IMR-90 (cell line): ENCODE results near the gene RXFP4. TPM values are rescaled to one million over a fixed set of nuclear protein-coding genes. Genes with fewer than 3 reads are reported as not detected.

Experiments
- ATAC-seq: fragments of 200-7000 bp; cut with Tn5 transposase; 2 replicates; pipeline ENCODE4 v1.9.1; 2020; ENCODE audit warnings: low read depth, mild to moderate bottlenecking, moderate library complexity
- BruUV-seq: library from RNA; stranded (reverse); fragments of 400-500 nt; replicated peaks from 2 replicates; lab custom pipeline; 2021; lab: Mats Ljungman, UMichigan
- CTCF ChIA-PET: fragments of 300-600 bp; formaldehyde crosslinking; extraction: SDS; loops from one replicate; lab custom pipeline; 2021; ENCODE audit warnings: antibody characterized with exemption; lab: Yijun Ruan, JAX
- POLR2A ChIA-PET: fragments of 300-600 bp; sonication (Branson Sonifier 250); formaldehyde crosslinking; loops from one replicate; lab custom pipeline; 2022; ENCODE audit warnings: antibody characterized with exemption; ENCODE audit not compliant: unreplicated experiment; lab: Charles Lee
- DNase-seq: peaks from one replicate; pipeline ENCODE4 v3.0.0; 2013
- H2AFZ ChIP-seq: replicated peaks from 2 replicates; pipeline ENCODE3; 2013; ENCODE audit warnings: low read length, mild to moderate bottlenecking; ENCODE audit not compliant: poor library complexity
- H2AK5ac ChIP-seq: 2 replicates; pipeline ENCODE4 v1.6.1; 2013; ENCODE audit warnings: low read depth, low read length, inconsistent platforms
- H2AK9ac ChIP-seq: replicated peaks from 2 replicates; pipeline ENCODE3; 2013; ENCODE audit warnings: mild to moderate bottlenecking, low read depth, low read length, moderate library complexity; ENCODE audit not compliant: poor library complexity
- H2BK120ac ChIP-seq: 2 replicates; pipeline ENCODE4 v1.6.1; 2013; ENCODE audit warnings: low read depth, low read length, inconsistent platforms
- H2BK15ac ChIP-seq: 3 replicates; pipeline ENCODE4 v1.6.1; 2013; ENCODE audit warnings: low read depth, low read length, inconsistent platforms
- H2BK20ac ChIP-seq: 2 replicates; pipeline ENCODE4 v1.6.1; 2013; ENCODE audit warnings: low read depth, mild to moderate bottlenecking, inconsistent platforms, low read length, moderate library complexity
- H2BK5ac ChIP-seq: 2 replicates; pipeline ENCODE4 v1.6.1; 2013; ENCODE audit warnings: mild to moderate bottlenecking, low read depth, low read length, inconsistent platforms; ENCODE audit not compliant: poor library complexity, severe bottlenecking
- H3K14ac ChIP-seq: replicated peaks from 2 replicates; pipeline ENCODE4 v1.6.1; 2013; ENCODE audit warnings: low read depth, low read length, inconsistent platforms
- H3K18ac ChIP-seq: 2 replicates; pipeline ENCODE4 v1.6.1; 2013; ENCODE audit warnings: low read depth, low read length, control low read depth
- H3K23ac ChIP-seq: 2 replicates; pipeline ENCODE4 v1.6.1; 2013; ENCODE audit warnings: low read depth, low read length, inconsistent platforms
- H3K27ac ChIP-seq: 2 replicates; pipeline ENCODE4 v1.5.1; 2013; ENCODE audit warnings: mild to moderate bottlenecking, control low read depth, low read length; ENCODE audit not compliant: insufficient read depth
- H3K27me3 ChIP-seq: 2 replicates; pipeline ENCODE4 v1.6.1; 2013; ENCODE audit warnings: low read length; ENCODE audit not compliant: control insufficient read depth, insufficient read depth
- H3K36me3 ChIP-seq: 2 replicates; pipeline ENCODE4 v1.6.1; 2013; ENCODE audit warnings: low read length, mixed read lengths; ENCODE audit not compliant: control insufficient read depth, insufficient read depth
- H3K4ac ChIP-seq: 2 replicates; pipeline ENCODE4 v1.6.1; 2013; ENCODE audit warnings: low read depth, low read length, inconsistent platforms
- H3K4me1 ChIP-seq: 2 replicates; pipeline ENCODE4 v1.6.1; 2013; ENCODE audit warnings: low read length, mixed read lengths; ENCODE audit not compliant: control insufficient read depth, insufficient read depth
- H3K4me2 ChIP-seq: 2 replicates; pipeline ENCODE4 v1.6.1; 2013; ENCODE audit warnings: low read depth, mild to moderate bottlenecking, control low read depth, low read length, moderate library complexity
- H3K4me3 ChIP-seq: 2 replicates; pipeline ENCODE4 v1.5.1; 2013; ENCODE audit warnings: low read depth, mild to moderate bottlenecking, control low read depth, low read length, moderate library complexity; ENCODE audit not compliant: insufficient read depth
- H3K56ac ChIP-seq: 2 replicates; pipeline ENCODE4 v1.6.1; 2013; ENCODE audit warnings: low read length, inconsistent platforms; ENCODE audit not compliant: insufficient read depth; ENCODE audit errors: extremely low read depth
- H3K79me1 ChIP-seq, 2 experiments: 2 replicates each; pipeline ENCODE4 v1.6.1; 2013; ENCODE audit warnings: low read length in 2 of 2, inconsistent platforms in 1 of 2, low read depth in 1 of 2
- H3K9ac ChIP-seq: 2 replicates; pipeline ENCODE4 v1.6.1; 2013; ENCODE audit warnings: low read depth, low read length, control low read depth
- H3K9me1 ChIP-seq: 2 replicates; pipeline ENCODE4 v1.6.1; 2013; ENCODE audit warnings: low read length, inconsistent platforms; ENCODE audit not compliant: insufficient read depth
- H3K9me3 ChIP-seq: 2 replicates; pipeline ENCODE4 v1.6.1; 2013; ENCODE audit warnings: low read length; ENCODE audit not compliant: control insufficient read depth, insufficient read depth
- H4K20me1 ChIP-seq: 2 replicates; pipeline ENCODE4 v1.6.1; 2013; ENCODE audit warnings: low read length, inconsistent platforms; ENCODE audit not compliant: insufficient read depth
- H4K5ac ChIP-seq: 2 replicates; pipeline ENCODE4 v1.6.1; 2013; ENCODE audit warnings: mild to moderate bottlenecking, low read depth, low read length, control low read depth
- H4K8ac ChIP-seq, 2 experiments: 2 replicates each; pipeline ENCODE4 v1.6.1; 2013; ENCODE audit warnings: low read depth in 2 of 2, low read length in 2 of 2, control low read depth in 1 of 2, inconsistent platforms in 1 of 2
- H4K91ac ChIP-seq: 2 replicates; pipeline ENCODE4 v1.6.1; 2013; ENCODE audit warnings: low read depth, low read length, inconsistent platforms; ENCODE audit not compliant: insufficient read depth
- BHLHE40 ChIP-seq: fragments of 150-350 bp; IDR thresholded peaks from 2 replicates; pipeline ENCODE4 v1.6.1; 2016; ENCODE audit warnings: mild to moderate bottlenecking, low read depth, low read length
- CEBPB ChIP-seq: IDR thresholded peaks from 2 replicates; pipeline ENCODE4 v1.6.1; 2012; ENCODE audit warnings: low read depth, low read length, improper control_type of control experiment
- FOS ChIP-seq: fragments of 150-350 bp; IDR thresholded peaks from 2 replicates; pipeline ENCODE4 v1.6.1; 2016; ENCODE audit warnings: low read depth, low read length
- POLR2A ChIP-seq: IDR thresholded peaks from 2 replicates; pipeline ENCODE4 v1.6.1; 2012; ENCODE audit warnings: mild to moderate bottlenecking, low read depth, low read length
- RCOR1 ChIP-seq: IDR thresholded peaks from 2 replicates; pipeline ENCODE4 v1.6.1; 2012; ENCODE audit warnings: mild to moderate bottlenecking, low read length, improper control_type of control experiment; ENCODE audit not compliant: insufficient replicate concordance
- RFX5 ChIP-seq: IDR thresholded peaks from 2 replicates; pipeline ENCODE4 v1.8.0; 2012; ENCODE audit warnings: low read depth, mild to moderate bottlenecking, low read length, moderate library complexity
- WGBS, 2 experiments: methylation state at CpG; one replicate each; pipeline versions ENCODE4 v1.1.5 to v1.1.7; 2013; ENCODE audit warnings: missing lambda C conversion rate in 2 of 2; ENCODE audit not compliant: insufficient read length in 1 of 2; ENCODE audit errors: extremely low coverage in 2 of 2; 5-methylcytosine and 5-hydroxymethylcytosine counted together
- dilution Hi-C: fragments of 300-500 bp; cut with HindIII; formaldehyde crosslinking; loops from one replicate; pipeline ENCODE4 v1.14.3; 2018; ENCODE audit warnings: low sequenced_read_pairs; ENCODE audit not compliant: unreplicated experiment
- in situ Hi-C: fragments of 300-500 bp; cut with MboI; formaldehyde crosslinking; loops from 3 replicates; pipeline ENCODE4 v1.14.3; 2019; ENCODE audit warnings: low sequenced_read_pairs, inconsistent platforms, mixed read lengths
- intact Hi-C: fragments of 100-400 bp; cut with micrococcal nuclease; formaldehyde crosslinking; loops from 2 replicates; pipeline ENCODE4 v1.10.0; 2022
- polyA plus RNA-seq, 3 experiments: library from polyadenylated mRNA; depleted of rRNA; stranded (reverse); fragments of >200 nt; gene quantifications; 2 replicates each; pipeline ENCODE4 v1.2.3, GENCODE V29; 2012; ENCODE audit warnings: low replicate concordance in 1 of 3
- total RNA-seq: library from RNA; depleted of rRNA; stranded (reverse); fragments of >200 nt; gene quantifications from 2 replicates; pipeline ENCODE4 v1.2.3, GENCODE V29; 2012

RXFP4 gene
- total and polyA plus RNA-seq, 2 of the 4 experiments (the other 2 are of a cell fraction) = not detected

DNA sequence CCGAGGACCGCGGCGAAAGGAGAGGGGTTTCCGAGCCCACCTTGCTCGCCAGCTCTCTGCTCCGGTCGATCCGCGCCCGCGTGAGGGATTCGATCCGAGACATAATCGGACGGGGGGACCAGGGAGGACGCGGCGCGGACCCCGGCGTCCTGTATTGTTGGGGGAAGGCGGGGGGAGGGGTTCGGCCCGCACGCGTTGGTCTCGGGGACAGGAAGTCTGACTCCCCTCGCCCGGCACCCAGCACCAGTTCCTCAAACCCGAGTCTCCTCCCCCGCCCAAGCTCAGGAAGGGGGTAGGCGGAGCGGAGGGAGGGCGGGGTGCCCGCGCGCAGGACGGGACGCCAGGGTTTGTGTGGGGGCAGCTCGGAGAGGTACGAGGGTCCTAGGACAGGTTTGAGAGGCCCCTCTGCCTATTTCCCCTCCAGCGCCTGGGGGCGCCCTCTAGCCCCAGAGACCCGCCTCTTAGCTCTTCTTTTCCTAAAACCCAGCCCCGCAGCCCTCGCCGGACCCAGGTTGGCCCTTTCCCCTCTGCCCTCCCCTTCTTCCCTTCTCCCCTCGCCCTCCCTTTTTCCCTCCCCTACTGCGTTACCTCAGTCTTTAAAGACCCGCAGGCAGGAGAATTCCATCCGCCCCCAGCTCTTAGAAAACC lies 37.0 kb downstream of the RXFP4 start, which contains the start of gene ARHGEF2 (continued):
- TF ChIP-seq FOS (no peak), RCOR1 (no peak), POLR2A (peak; percentile 53; the same call in 1 of the 2 replicates)

DNA sequence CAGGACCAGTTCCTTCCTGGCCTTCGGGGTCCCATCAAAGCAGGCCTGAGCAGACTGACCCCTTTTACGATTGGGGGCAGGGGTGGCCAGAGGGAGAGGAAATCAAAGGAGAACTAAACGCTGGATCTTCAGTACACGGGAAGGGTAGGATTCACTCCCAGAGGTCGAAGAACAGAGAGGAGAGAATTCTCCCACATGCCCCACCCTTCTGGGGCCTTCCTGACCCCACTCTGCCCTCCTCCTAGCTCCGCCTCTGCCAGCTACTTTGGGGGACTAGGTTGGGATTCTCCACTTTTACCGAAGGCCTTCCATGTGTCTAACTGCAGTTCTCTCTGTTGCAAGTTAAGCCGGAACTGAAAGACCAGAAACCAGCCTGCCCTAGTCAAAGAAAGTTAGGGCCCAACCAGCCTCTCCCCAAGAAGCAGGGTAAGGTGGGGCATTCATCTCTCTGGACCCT lies 37.6 kb downstream of the RXFP4 start:
- peak overlapping the region; percentile 98 for H3K14ac ChIP-seq
- H2AK5ac ChIP-seq = peak overlapping the region; percentile 95
- no peaks in the 10 kb centered on the region for H3K27me3 ChIP-seq
- H4K20me1 ChIP-seq = peaks cover 37% of the 10 kb centered on the region
- dilution Hi-C loops = no loop called here
- H2BK15ac ChIP-seq = peak overlapping the region; percentile 54; the same call in 2 of the 3 replicates
- H3K4me1 ChIP-seq = peaks cover 54% of the 10 kb centered on the region
- POLR2A ChIA-PET = interaction anchor here (0.7 to 1.0 kb wide), 4 partner anchors 11 to 76 kb away, joined by 3 to 10 read pairs (median 3); no protein-coding TSS in a partner anchor
- peak; percentile 31 for DNase-seq
- H4K8ac ChIP-seq = peak overlapping the region; percentile 63 to 70
- H3K56ac ChIP-seq = peak overlapping the region; percentile 98
- no peaks in the 10 kb centered on the region for H3K9me3 ChIP-seq
- peak overlapping the region; percentile 95 for H3K23ac ChIP-seq
- ATAC-seq = peak; percentile 2
- TSS peak; percentile 81 for BruUV-seq
- in situ Hi-C loops = no loop called here
- H2AFZ ChIP-seq = peak overlapping the region; percentile 79
- intact Hi-C loops = loop anchor here (5.0 kb wide), 1 partner anchor 37 kb away; the partner anchor contains the start of gene RXFP4
- TF ChIP-seq RFX5 = no peak
- TF ChIP-seq CEBPB = no peak
- no peak for TF ChIP-seq BHLHE40
- H4K91ac ChIP-seq = peak overlapping the region; percentile 98
- peak overlapping the region; percentile 94 for H3K4me3 ChIP-seq
- peak overlapping the region; percentile 98 for H2BK120ac ChIP-seq
- peaks cover 8% of the 10 kb centered on the region; the same call in 1 of the 2 replicates for H3K36me3 ChIP-seq
- CTCF ChIA-PET = no interaction called here
- H3K9me1 ChIP-seq = peaks cover 34% of the 10 kb centered on the region
- WGBS, 2 experiments = 0% methylated on average over 2 of the region's 8 CpGs; no CpG with 5 or more reads in 1 of the 2 experiments
- H3K79me1 ChIP-seq = peaks cover 10 to 82% of the 10 kb centered on the region in 2 experiments; a peak in 3 of 4 replicates
- H3K27ac ChIP-seq = peak overlapping the region; percentile 99
- H3K4ac ChIP-seq = peak overlapping the region; percentile 92
- H3K4me2 ChIP-seq = peak overlapping the region; percentile 85
- peak overlapping the region; percentile 64 for H2BK20ac ChIP-seq
- H2AK9ac ChIP-seq = peak overlapping the region; percentile 95
- H3K18ac ChIP-seq = peak overlapping the region; percentile 83
- peak overlapping the region; percentile 93 for H2BK5ac ChIP-seq
- peak overlapping the region; percentile 72 for H4K5ac ChIP-seq
- peak overlapping the region; percentile 87 for H3K9ac ChIP-seq
